Activated T-cell treated with anti-CD3 and anti-CD28 coated beads, Interleukin-2, amount 50 U/mL, for 72 hours (primary cell): ENCODE results near the gene NDUFV2. TPM values are rescaled to one million over a fixed set of nuclear protein-coding genes. Genes with fewer than 3 reads are reported as not detected.
"Not testable (repeated sequence)": the region's sequence is repeated elsewhere in the genome, so short reads cannot be mapped to it uniquely, and the experiment has no call there.

ENCODE experiments used
- ATAC-seq, 2 donors: fragments of 150-1000 bp; cut with Tn5 transposase; replicated peaks in 1 of 2; 2 replicates each; pipeline ENCODE4 v1.10.0; 2021; ENCODE audit warnings: moderate library complexity in 2 of 2, mild to moderate bottlenecking in 1 of 2
- DNase-seq, 2 donors: peaks; one replicate each; pipeline ENCODE4 v3.0.0; 2021 to 2022; ENCODE audit warnings: mixed read lengths in 1 of 2
- H3K27ac Mint-ChIP-seq: one replicate; pipeline ENCODE4 v1.8.0; 2022; ENCODE audit warnings: mild to moderate bottlenecking, moderate library complexity, mixed read lengths
- H3K27me3 Mint-ChIP-seq: one replicate; pipeline ENCODE4 v1.8.0; 2022; ENCODE audit warnings: low read depth, mixed read lengths
- H3K36me3 Mint-ChIP-seq, 2 donors: one replicate each; pipeline ENCODE4 v1.8.0; 2022; ENCODE audit warnings: mixed read lengths in 2 of 2, mild to moderate bottlenecking in 1 of 2; ENCODE audit not compliant: insufficient read depth in 2 of 2
- H3K4me1 Mint-ChIP-seq: one replicate; pipeline ENCODE4 v1.8.0; 2022; ENCODE audit warnings: low read depth, mixed read lengths
- H3K4me3 Mint-ChIP-seq, 2 donors: one replicate each; pipeline ENCODE4 v1.8.0; 2022; ENCODE audit warnings: mild to moderate bottlenecking in 2 of 2, mixed read lengths in 2 of 2, moderate library complexity in 2 of 2
- H3K9me3 Mint-ChIP-seq, 2 donors: one replicate each; pipeline ENCODE4 v1.8.0; 2022; ENCODE audit warnings: mixed read lengths in 2 of 2
- total RNA-seq, 2 donors: library from RNA; stranded (reverse); gene quantifications; one replicate each; pipeline ENCODE4 v1.2.3, GENCODE V29; 2022

The NDUFV2 gene
- total RNA-seq, 2 donors from 2014 or later: 394 to 497 TPM

GRCh38 chr18:9148203-9148552 lies 45.7 kb downstream of the NDUFV2 start:
- peaks cover 78% of the 10 kb centered on the region for H3K4me1 Mint-ChIP-seq
- H3K4me3 Mint-ChIP-seq: peak overlapping the region; percentile 74 to 96
- H3K27me3 Mint-ChIP-seq: no peaks in the 10 kb centered on the region
- H3K9me3 Mint-ChIP-seq: peaks cover 0 to 3% of the 10 kb centered on the region in 2 donors
- H3K27ac Mint-ChIP-seq: peak overlapping the region; percentile 98
- DNase-seq (no peak), ATAC-seq (no peak)
- H3K36me3 Mint-ChIP-seq: peaks cover 3 to 7% of the 10 kb centered on the region in 2 donors

GRCh38 chr18:9150121-9150520 lies 47.6 kb downstream of the NDUFV2 start:
- H3K4me1 Mint-ChIP-seq: peaks cover 80% of the 10 kb centered on the region
- ATAC-seq (no peak), DNase-seq (no peak)
- H3K27me3 Mint-ChIP-seq: no peaks in the 10 kb centered on the region
- peak overlapping the region; percentile 31 for H3K27ac Mint-ChIP-seq
- H3K36me3 Mint-ChIP-seq: peaks cover 3 to 8% of the 10 kb centered on the region in 2 donors
- peak overlapping the region; percentile 5 to 73 for H3K4me3 Mint-ChIP-seq
- no peaks in the 10 kb centered on the region for H3K9me3 Mint-ChIP-seq

- Mint-ChIP-seq H3K27me3 (no peaks in the 10 kb centered on the region), H3K4me3 (peak overlapping the region in 1 of 2 donors; percentile 70), H3K9me3 (no peaks in the 10 kb centered on the region), H3K4me1 (peaks cover 80% of the 10 kb centered on the region), H3K36me3 (peaks cover 7 to 11% of the 10 kb centered on the region in 2 donors), H3K27ac (peak overlapping the region; percentile 85)
- ATAC-seq (no peak), DNase-seq (no peak)
Measured at GRCh38 chr18:9153256-9153655, 50.8 kb downstream of the NDUFV2 start.

GRCh38 chr18:9156604-9157249 lies 54.2 kb downstream of the NDUFV2 start:
- H3K4me1 Mint-ChIP-seq: peaks cover 67% of the 10 kb centered on the region
- ATAC-seq (peak; percentile 79 to 84), DNase-seq (no peak)
- no peaks in the 10 kb centered on the region for H3K27me3 Mint-ChIP-seq
- no peaks in the 10 kb centered on the region for H3K9me3 Mint-ChIP-seq
- peak overlapping the region; percentile 95 for H3K27ac Mint-ChIP-seq
- H3K36me3 Mint-ChIP-seq: peaks cover 14 to 18% of the 10 kb centered on the region in 2 donors
- peak overlapping the region in 1 of 2 donors; percentile 44 for H3K4me3 Mint-ChIP-seq

GRCh38 chr18:9157806-9158205 lies 55.3 kb downstream of the NDUFV2 start:
- DNase-seq (no peak), ATAC-seq (no peak)
- Mint-ChIP-seq H3K27me3 (no peaks in the 10 kb centered on the region), H3K4me3 (peak overlapping the region in 1 of 2 donors; percentile 44), H3K9me3 (peaks cover 2% of the 10 kb centered on the region in 2 donors), H3K4me1 (peaks cover 66% of the 10 kb centered on the region), H3K36me3 (peaks cover 19 to 25% of the 10 kb centered on the region in 2 donors), H3K27ac (peak overlapping the region; percentile 91)

GRCh38 chr18:9160014-9160413 lies 57.5 kb downstream of the NDUFV2 start:
- Mint-ChIP-seq H3K27me3 (no peaks in the 10 kb centered on the region), H3K27ac (no peak overlapping the region), H3K36me3 (peaks cover 30 to 44% of the 10 kb centered on the region in 2 donors), H3K9me3 (peaks cover 16 to 19% of the 10 kb centered on the region in 2 donors), H3K4me1 (peaks cover 62% of the 10 kb centered on the region), H3K4me3 (no peak overlapping the region)
- DNase-seq (no peak), ATAC-seq (no peak)

- ATAC-seq, H3K27ac Mint-ChIP-seq, H3K27me3 Mint-ChIP-seq, DNase-seq: not testable (repeated sequence)
- H3K4me1 Mint-ChIP-seq: peaks cover 43% of the 10 kb centered on the region
- H3K9me3 Mint-ChIP-seq: peaks cover 19 to 21% of the 10 kb centered on the region in 2 donors
- peak overlapping the region in 1 of 2 donors; percentile 29 for H3K4me3 Mint-ChIP-seq
- H3K36me3 Mint-ChIP-seq: peaks cover 35 to 44% of the 10 kb centered on the region in 2 donors
Measured at GRCh38 chr18:9162663-9163062, 60.2 kb downstream of the NDUFV2 start.

GRCh38 chr18:9164149-9164548 lies 61.6 kb downstream of the NDUFV2 start:
- Mint-ChIP-seq H3K36me3 (peaks cover 36 to 48% of the 10 kb centered on the region in 2 donors), H3K4me1 (peaks cover 45% of the 10 kb centered on the region), H3K4me3 (peak overlapping the region in 1 of 2 donors; percentile 34), H3K9me3 (peaks cover 19 to 22% of the 10 kb centered on the region in 2 donors), H3K27ac (peak overlapping the region; percentile 16)
- DNase-seq, ATAC-seq, H3K27me3 Mint-ChIP-seq: not testable (repeated sequence)

- Mint-ChIP-seq H3K4me1 (peaks cover 58% of the 10 kb centered on the region), H3K9me3 (peaks cover 19 to 29% of the 10 kb centered on the region in 2 donors)
- H3K4me3 Mint-ChIP-seq: not testable (repeated sequence)
Measured at GRCh38 chr18:9165883-9166282, 63.4 kb downstream of the NDUFV2 start.

GRCh38 chr18:9169515-9169914 lies 67.0 kb downstream of the NDUFV2 start:
- H3K27ac Mint-ChIP-seq: peak overlapping the region; percentile 85
- H3K4me1 Mint-ChIP-seq: peaks cover 61% of the 10 kb centered on the region
- peaks cover 8 to 14% of the 10 kb centered on the region in 2 donors for H3K9me3 Mint-ChIP-seq
- ATAC-seq, DNase-seq, H3K27me3 Mint-ChIP-seq: not testable (repeated sequence)
- H3K36me3 Mint-ChIP-seq: peaks cover 32 to 46% of the 10 kb centered on the region in 2 donors
- H3K4me3 Mint-ChIP-seq: peak overlapping the region in 1 of 2 donors; percentile 53

More at GRCh38 chr18:9165883-9166282, 63.4 kb downstream of the NDUFV2 start:
- ATAC-seq, DNase-seq, H3K27ac Mint-ChIP-seq, H3K27me3 Mint-ChIP-seq: not testable (repeated sequence)
- H3K36me3 Mint-ChIP-seq: peaks cover 41 to 57% of the 10 kb centered on the region in 2 donors

- Mint-ChIP-seq H3K4me3 (peak overlapping the region in 1 of 2 donors; percentile 49), H3K4me1 (peaks cover 63% of the 10 kb centered on the region), H3K9me3 (peaks cover 2 to 10% of the 10 kb centered on the region in 2 donors), H3K36me3 (peaks cover 25 to 44% of the 10 kb centered on the region in 2 donors), H3K27ac (peak overlapping the region; percentile 83)
- not testable (repeated sequence) for DNase-seq, ATAC-seq, H3K27me3 Mint-ChIP-seq
Measured at GRCh38 chr18:9171919-9172318, 69.4 kb downstream of the NDUFV2 start.

GRCh38 chr18:9172506-9173127 lies 70.1 kb downstream of the NDUFV2 start:
- H3K27me3 Mint-ChIP-seq: no peaks in the 10 kb centered on the region
- H3K9me3 Mint-ChIP-seq: peaks cover 2 to 10% of the 10 kb centered on the region in 2 donors
- ATAC-seq (no peak), DNase-seq (no peak)
- peak overlapping the region; percentile 83 for H3K27ac Mint-ChIP-seq
- peaks cover 65% of the 10 kb centered on the region for H3K4me1 Mint-ChIP-seq
- peaks cover 22 to 40% of the 10 kb centered on the region in 2 donors for H3K36me3 Mint-ChIP-seq
- peak overlapping the region in 1 of 2 donors; percentile 49 for H3K4me3 Mint-ChIP-seq

GRCh38 chr18:9173770-9174233 lies 71.3 kb downstream of the NDUFV2 start:
- no peak overlapping the region for H3K27ac Mint-ChIP-seq
- peaks cover 63% of the 10 kb centered on the region for H3K4me1 Mint-ChIP-seq
- no peak for DNase-seq

More at GRCh38 chr18:9173770-9174233, 71.3 kb downstream of the NDUFV2 start:
- no peak overlapping the region for H3K4me3 Mint-ChIP-seq
- H3K36me3 Mint-ChIP-seq: peaks cover 18 to 38% of the 10 kb centered on the region in 2 donors
- no peaks in the 10 kb centered on the region for H3K27me3 Mint-ChIP-seq
- peak in 1 of 2 donors; percentile 61 for ATAC-seq
- peaks cover 2 to 10% of the 10 kb centered on the region in 2 donors for H3K9me3 Mint-ChIP-seq
